GM21529 (cell line): ENCODE data around the gene FNDC5.
"Not testable (repeated sequence)": the region's sequence is repeated elsewhere in the genome, so short reads cannot be mapped to it uniquely, and the experiment has no call there.

Experiments used
- ATAC-seq: cut with Tn5 transposase; IDR thresholded peaks from one replicate; pipeline ENCODE4 v1.9.1; 2021; ENCODE audit not compliant: unreplicated experiment

The FNDC5 gene

DNA sequence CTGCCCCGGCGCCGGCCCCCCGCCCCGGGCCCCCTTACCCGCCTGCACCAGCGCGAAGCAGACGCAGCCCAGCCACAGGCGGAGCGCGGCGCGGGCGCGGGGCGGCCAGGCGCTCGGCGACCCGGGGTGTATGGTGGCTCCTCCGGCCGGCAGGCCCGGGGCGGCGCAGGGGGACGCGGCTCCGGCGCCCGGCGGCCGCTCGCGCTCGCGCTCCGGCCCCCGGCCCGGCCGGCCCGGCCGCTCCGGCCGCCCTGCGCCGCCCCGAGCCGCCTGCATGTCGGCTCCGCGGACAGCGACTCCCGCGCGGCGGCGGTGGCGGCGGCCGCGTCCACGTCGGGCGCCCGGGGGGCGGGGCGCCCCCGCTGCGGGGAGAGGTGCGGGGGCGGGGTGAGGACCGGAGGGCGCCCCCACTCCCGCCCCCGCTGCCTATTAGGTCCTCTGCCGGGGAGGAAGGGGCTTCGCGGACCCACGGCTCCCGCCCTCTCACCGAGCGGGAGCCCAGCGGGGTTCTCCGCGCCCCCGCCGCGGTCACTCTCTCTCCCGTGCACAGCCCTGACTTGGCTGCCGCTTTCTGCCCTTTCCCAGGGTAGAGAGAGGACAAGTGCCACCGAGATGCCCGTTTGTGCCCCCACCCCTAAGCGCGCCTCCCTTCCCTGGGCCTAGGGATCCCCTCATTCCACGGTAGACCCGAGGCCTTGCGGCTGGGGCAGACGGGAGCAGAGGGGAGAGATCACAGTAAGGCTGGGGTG, at the start of gene FNDC5:
Gene FNDC5 (minus strand): TSS at position 298 of the 749 bp plus-strand sequence.
- ATAC-seq, result no peak

DNA sequence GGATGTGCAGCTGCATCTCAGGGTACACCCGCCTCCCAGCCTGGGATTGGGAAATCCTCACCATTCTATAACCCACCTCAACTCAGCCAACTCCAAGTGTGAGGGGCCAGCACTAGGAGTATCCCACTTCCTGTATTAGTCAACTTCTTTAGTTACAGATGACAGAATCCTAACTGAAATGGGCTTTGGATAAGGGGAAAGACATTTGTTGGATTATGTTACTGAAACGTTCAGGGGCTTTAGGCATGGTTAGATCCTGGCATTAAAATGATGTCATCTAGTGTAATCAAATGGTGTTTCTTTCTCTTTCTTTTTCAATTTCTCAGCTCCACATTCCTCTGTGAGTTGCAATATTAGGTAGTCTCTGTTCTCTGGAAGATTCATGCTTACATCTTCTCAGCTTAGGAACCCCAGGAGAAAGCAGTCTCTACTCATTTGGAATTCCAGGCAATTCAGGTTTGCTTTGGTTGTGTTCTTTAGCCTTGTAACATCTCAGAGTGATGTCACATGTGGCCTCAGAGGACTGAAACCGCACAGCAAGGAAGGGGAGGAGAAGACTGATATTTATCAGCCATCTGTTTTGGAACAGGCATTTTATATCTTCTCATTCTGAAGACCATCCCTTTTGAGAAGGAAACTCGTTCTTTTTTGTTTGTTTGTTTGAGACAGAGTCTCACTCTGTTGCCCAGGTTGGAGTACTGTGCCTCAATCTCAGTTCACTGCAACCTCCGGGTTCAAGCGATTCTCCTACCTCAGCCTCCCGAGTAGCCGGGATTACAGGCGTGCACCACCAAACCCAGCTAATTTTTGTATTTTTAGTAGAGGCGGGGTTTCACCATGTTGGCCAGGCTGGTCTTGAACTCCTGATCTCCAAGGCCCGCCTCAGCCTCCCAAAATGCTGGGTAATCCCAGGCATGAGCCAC, 49.4 kb upstream of the FNDC5 start:
- no peak for ATAC-seq

DNA sequence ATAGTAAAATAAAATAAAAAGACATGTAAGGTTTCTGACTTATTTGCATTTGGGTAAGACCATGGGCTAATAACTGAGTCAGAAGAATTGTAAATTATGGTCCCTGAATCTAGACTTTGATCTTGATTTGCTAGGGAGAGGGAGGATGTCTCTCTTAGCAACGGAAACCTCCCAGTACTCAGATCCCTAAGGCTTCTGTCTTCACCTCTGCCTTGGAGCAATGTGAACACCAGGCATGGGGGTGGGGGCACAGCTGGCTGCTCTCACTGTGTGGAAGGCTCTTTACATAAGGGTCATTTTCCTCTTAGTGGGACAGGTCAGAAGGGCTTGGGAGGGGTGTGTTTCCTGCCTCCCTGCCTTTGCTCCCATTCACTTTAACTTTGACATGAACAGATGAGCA, 47.5 kb upstream of the FNDC5 start:
- ATAC-seq, result no peak

DNA sequence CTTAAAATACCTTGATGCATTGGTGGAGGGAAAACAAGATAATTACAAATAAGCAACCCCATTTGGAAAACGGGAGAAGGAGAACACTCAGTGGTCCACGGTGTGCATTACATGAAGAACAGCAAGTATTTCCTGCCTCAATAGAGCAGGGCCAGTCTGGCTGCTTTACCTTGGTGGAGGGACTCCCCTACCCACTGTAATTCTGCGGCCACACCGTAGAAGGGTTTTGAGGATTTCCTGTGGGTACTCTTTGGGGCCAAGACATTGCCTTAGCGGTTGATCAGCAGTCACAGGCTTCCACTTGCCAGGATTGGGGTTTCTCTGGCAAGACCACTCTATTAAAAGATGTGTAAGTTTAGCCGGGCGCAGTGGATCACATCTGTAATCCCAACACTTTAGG, 46.8 kb upstream of the FNDC5 start:
- ATAC-seq, result no peak

DNA sequence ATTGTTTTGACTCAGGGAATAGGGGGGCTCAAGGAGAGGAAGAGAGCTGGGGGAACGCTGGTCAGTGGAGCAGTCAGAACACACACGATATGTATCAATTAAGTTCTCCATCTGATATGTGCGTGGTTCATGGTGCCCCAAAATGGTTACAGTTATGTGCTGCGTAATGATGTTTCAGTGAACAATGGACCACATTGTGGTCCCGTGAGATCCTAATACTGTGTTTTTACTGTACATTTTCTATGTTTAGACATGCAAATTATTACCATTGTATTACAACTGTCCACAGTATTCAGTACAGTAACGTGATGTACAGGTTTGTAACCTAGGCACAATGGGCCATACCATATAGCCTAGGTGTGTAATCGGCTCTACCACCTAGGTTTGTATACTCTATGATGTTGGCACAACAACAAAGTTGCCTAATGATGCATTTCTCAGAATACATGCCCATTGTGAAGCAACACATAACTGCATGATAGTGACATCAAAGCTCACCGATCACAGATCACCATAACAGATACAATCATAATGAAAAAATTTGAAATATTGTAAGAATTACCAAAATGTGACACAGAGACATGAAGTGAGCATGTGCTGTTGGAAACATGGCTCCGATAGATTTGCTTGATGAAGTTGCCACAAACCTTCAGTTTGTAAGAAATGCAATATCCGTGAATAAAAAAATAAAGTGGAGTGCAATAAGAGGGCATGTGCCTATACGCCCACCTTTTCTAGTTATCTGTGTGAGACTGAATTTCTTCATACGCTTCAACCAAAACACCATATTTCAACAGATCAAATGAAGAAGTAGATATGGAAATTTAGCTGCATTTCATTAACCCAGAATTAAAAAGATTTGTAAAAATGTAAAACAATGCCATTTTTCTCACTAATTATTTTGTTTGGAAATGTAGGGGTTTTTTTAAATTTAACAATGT, 45.3 kb upstream of the FNDC5 start:
- ATAC-seq, result no peak

DNA sequence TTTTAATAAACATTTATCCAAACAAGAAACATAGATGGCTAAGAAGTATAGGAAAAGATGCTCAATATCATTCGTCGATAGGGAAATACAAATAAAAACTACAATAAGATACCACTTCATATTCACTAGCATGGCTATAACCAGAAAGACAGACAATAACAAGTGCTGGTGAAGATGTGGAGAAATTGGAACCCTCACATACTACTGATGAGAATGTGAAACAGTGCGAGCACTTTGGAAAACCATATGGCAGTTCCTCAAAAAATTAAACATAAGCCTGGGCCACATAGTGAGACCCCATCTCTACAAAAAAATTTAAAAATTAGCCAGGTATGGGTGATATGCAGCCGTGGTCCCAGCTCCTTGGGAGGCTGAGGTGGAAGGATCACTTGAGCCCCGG, 39.6 kb upstream of the FNDC5 start:
- no peak for ATAC-seq

DNA sequence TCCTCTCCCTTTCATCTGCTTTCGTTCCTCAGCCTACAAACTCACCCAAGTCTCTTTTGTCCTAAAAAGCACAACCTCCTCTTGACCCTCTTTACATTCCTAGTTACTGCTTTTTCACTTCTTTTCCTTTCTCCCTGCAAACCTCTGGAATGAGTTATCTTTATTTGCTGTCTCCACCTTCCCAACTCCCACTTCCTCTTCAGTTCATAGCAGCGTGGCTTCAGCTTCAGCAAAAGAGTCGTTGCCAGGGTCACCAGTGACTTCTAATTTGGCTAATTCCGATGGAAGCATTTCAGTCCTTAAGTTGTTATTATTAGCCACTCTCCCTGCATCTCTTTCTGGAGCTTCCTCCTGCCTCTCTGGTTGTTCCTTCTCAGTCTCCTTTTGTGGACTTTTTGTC, 36.7 kb upstream of the FNDC5 start:
- no peak for ATAC-seq

DNA sequence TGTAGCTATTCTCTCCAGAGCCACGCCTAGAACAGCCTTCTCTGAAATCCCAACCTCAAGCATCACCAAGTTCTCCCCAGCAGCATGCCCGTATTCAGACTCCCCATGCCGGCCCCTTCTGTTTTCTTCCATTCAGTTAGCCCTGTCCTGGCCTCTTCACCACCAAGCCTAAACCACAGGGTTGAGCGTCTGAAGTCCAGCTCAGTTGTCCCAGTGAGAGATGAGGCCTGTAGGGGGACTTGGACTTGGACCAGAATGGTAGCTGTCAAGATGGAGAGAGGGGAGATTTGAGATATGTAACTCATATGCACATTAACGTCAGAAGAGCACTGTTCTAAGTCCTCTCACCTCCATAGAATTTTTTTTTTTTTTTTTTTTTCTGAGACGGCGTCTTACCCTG, 35.9 kb upstream of the FNDC5 start:
- no peak for ATAC-seq

DNA sequence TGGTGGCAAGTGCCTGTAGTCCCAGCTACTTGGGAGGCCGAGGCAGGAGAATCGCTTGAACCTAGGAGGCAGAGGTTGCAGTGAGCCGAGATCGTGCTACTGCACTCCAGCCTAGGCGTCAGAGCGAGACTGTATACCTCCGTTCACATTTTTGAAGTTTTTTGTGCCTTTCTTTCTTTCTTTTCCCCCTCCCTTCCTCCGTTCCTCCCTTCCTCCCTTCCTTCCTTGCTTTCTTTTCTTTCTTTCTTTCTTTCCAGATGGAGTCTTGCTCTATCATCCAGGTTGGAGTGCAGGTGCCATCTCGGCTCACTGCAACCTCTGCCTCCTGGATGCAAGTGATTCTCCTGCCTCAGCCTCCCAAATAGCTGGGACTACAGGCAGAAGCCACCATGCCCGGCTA, 34.9 kb upstream of the FNDC5 start:
- ATAC-seq, result not testable (repeated sequence)

DNA sequence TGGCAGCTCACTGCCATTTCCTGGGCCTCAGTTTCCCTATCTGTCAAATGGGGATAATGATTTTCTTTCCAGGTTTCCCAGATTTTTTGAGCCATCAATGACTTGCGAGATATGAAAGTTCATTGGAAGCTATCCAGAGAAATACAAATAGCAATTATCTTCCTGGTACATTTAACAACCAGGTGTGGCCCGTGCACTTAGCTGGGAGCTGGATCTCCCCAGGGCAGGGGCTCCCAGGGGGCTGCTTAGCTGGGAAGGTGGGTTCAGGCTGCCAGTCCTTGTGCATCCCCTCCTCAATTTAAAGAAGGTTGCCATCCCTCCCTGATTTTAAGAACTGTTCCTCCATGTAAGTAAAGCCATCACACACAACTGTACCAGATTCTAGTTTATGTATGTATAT, 34.1 kb upstream of the FNDC5 start:
- ATAC-seq, result no peak

DNA sequence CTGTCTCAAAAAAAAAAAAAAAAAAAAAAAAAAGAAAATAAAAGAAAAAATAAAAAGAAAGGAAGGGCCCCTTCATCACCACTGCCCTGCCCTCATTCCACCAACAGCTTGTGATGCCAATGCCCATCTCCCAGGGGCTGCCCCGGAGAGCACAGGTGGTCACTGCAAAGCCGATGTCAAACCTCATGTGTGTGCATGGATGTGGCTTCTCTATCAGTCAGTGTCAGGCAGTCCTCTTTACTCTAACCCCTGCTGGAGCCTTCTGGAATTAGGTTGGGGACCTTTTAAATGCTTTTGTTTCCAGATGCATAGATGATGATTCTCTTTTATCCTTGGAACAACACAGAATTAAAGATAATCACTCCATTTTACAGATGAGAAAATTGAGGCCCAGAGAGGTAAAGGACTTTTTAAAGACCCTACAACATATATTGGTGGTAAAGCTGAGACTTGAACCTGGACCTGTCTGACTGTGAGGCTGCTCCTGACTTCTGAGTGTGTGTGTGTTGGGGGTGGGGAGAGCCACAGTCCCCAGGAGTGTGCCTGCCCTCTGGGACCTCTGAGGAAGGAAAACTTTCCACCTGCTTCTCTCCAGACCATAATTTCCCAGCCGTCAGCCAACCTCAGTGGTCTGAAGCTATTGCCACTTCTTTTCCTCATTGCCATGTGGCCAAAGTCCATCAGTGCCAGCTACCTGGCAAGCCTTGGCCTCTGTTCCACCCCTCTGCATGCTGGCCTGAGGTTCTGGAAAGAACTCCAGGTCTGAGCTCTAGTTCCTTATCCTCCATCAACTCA, 33.5 kb upstream of the FNDC5 start:
- ATAC-seq, result no peak

DNA sequence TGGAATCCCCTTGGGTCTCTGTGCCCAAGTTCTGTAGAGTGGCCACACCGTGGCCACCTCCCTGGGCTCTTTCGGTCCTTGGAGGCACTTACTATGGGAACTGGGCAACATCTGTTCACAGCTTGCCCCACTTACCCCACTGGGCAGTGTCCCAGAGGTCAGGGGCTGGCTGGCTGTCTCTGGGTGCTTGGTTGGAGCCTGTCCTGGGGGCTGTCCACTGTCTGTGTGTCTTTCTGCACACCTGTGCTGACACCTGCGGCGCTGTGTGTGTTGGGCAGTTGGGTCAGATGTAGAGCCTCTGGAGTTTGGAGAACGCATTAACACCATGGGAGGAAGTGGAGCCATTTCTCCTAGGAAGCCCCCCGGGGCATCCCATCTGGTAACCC, 31.8 kb upstream of the FNDC5 start:
- ATAC-seq, result no peak

DNA sequence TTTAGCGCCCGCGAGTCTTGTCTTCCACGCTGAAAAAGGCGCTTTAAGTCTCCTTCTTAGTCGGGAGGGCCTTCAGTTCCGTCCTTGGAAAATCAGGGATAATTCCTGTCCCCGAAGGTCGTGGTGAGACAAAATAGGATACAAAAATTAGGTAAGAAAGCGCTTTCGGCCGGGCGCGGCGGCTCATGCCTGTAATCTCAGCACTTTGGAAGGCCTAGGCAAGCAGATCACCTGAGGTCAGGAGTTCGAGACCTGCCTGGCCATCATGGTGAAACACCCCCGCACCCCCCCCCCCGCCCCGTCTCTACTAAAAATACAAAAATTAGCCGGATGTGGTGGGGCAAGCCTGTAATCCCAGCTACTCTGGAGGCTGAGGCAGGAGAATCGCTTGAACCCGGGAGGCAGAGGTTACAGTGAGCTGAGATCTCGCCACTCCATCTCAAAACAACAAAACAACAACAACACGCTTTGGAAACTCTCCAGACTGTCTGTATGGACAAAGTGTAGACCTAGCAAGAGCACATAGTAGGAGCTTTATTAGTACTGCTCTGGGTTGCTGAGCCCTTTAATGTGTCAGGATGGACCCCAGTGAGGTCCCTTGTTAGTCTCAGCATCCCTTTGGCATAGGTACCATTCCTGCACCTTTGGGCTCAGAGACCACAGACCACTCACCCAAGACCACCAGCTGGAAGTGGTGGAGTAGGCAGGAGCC, 31.3 kb upstream of the FNDC5 start:
- ATAC-seq, result no peak

DNA sequence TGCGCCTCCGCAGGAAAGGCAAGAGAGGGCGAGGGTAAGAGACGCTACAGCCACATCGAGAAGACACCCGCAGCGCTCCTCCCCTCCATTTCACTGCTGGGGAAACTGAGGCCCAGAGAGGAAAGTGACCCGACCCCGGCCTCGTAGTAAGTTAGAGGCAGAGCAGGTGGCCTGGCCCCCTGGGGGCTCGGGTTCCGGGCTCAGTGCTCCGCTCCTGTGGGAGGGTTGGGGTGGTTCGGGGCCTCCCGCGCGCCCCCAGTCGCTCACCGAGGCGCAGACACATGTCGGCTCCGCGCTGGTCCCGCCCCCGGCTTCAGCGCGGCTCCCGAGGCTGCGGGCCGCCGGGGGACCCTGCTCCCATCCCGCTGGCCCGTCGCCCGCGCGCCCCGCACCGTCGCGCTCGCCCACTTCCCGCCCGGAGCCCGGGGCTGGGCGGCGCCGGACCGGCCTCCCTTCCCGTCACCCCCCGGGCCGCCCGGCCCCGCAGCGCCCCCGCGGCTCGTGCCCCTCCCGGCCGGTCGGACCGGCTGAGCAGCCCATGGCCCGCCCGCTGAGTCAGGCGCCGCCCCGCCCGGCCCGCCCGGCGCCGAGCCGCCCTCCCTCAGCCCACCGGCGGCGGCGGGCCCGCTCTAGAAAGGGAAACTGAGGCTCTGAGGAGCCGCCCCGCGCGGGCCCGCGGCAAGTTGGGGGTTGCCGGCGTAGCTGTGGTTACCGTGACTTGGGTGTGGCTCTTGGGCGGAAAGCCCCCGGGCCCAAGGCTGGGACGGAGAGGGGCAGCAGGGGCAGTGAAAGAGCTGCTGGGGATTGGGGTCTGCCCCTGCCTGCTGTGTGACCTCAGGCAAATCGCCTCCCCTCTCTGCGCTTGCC, 30.5 kb upstream of the FNDC5 start, which contains the start of gene TMEM54:
Gene TMEM54 (minus strand): TSS at position 434 of the 867 bp plus-strand sequence. CDS start 151 bp downstream, at position 283.
- ATAC-seq, result no peak

DNA sequence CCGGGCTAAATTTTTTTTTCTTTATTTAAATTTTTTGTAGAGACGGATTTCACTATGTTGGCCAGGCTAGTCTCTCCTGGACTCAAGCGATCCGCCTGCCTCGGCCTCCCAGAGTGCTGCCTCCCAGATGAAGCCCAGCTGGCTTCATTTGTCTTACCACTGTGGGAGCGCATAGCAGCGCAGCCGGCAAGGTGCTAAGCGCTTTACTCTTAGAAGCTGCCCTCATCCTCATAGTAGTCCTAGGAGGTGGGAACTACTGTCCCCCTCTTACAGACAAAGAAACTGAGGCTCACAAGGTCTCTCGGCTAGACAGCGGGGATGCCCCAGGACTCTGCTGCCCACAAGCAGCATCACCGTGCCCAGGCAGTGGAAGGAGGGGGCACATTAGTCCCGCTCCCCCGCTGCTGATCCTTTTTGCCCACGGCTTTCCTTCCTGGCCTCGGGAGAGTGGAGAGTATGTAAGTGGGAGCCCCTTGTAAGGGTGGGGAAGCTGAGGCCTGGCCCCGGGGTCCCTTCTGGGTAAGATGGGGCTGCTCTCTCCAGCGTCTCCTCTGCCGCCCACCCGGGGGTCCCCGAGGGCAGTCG, 29.8 kb upstream of the FNDC5 start:
- no peak for ATAC-seq

DNA sequence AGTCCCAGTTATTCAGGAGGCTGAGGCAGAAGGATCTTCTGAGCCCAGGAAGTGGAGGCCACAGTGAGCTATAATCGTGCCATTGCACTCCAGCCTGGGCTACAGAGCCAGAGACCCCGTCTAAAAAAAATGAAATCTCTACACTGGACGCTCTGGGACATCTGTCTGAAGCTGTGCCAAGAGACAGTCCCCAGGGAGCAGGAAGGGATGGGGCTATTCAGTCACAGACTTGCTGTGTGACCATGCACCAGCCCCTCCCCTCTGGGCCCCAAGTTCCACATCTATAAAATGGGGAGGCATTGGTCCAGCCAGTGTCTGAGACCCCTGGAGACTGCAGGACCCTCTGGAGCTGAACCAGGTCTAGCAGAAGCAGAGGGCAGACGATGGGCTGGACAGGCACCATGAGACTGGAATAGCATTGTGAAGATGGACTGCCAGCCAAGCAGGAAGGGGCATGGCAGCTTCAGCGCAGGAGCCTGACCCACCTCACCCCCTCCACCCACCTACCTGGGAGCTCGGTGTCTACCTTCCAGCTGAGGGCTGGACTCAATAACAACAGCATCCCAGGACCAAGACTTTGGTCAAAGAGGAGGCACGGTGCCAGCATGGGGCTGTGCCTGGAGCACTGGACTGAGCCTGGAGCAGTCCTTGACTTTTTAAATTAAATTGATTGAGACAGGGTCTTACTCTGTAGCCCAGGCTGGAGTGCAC, 29.0 kb upstream of the FNDC5 start:
- no peak for ATAC-seq

DNA sequence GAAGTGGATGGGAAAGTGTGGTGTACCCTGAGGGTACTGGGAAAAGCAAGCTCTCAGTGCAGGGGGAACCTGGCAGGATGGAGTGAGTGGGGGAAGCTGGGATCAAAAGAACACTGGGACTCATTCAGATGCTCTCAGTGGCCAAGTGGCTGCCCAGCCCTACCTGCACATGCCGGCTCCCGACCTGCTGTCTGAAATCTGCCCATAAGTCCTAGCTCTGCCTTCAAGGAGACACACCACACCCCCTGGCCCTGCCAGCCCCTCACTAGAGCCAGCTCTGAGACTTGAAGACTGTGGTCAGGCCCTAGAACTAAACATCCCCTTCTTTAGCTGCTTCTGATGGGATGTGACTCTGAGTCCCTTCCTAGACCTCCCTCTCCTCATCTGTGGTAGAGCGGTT, 28.2 kb upstream of the FNDC5 start:
- ATAC-seq, result no peak

DNA sequence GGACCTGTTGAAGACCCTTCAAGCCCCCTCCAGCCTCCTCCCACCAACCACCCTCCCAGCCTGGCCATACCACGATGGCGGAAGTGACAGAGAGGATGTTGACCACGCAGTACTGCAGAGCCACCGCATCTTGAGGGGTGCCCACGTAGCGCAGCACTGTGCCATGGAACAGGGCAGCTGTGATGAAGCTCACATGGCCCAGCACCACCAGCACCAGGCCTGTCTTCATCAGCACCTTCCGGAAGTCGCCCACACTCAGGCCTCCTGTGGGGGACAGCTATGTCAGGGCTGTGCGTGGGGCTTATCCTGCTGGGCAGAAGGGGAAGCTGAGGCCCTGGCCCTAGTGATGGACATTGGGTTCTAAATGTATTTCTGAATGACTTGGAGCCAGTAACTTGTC, 27.3 kb upstream of the FNDC5 start:
- no peak for ATAC-seq
